Effector memory CD8-positive, alpha-beta T cell (primary cell): ENCODE results near the gene TUBD1.
"Not testable (repeated sequence)": the region's sequence is repeated elsewhere in the genome, so short reads cannot be mapped to it uniquely, and the experiment has no call there.

Experiments
- ATAC-seq: fragments of 150-1000 bp; cut with Tn5 transposase; replicated peaks from 2 replicates; pipeline ENCODE4 v1.10.0; 2021; ENCODE audit warnings: mild to moderate bottlenecking, moderate library complexity
- DNase-seq, 3 experiments: peaks; one replicate each; pipeline ENCODE4 v3.0.0; 2021
- H3K27ac Mint-ChIP-seq, 2 donors: one replicate each; pipeline ENCODE4 v1.8.0; 2022; ENCODE audit warnings: mild to moderate bottlenecking in 2 of 2, mixed read lengths in 2 of 2, moderate library complexity in 2 of 2
- H3K27me3 Mint-ChIP-seq, 2 donors: one replicate each; pipeline ENCODE4 v1.8.0; 2022; ENCODE audit warnings: mixed read lengths in 2 of 2
- H3K36me3 Mint-ChIP-seq: one replicate; pipeline ENCODE4 v1.8.0; 2022; ENCODE audit warnings: mild to moderate bottlenecking, moderate library complexity, mixed read lengths; ENCODE audit not compliant: insufficient read depth
- H3K4me1 Mint-ChIP-seq, 2 donors: one replicate each; pipeline ENCODE4 v1.8.0; 2022; ENCODE audit warnings: low read depth in 2 of 2, mixed read lengths in 2 of 2
- H3K4me3 Mint-ChIP-seq, 2 donors: one replicate each; pipeline ENCODE4 v1.8.0; 2022; ENCODE audit warnings: mild to moderate bottlenecking in 2 of 2, mixed read lengths in 2 of 2, moderate library complexity in 2 of 2
- H3K9me3 Mint-ChIP-seq, 2 donors: one replicate each; pipeline ENCODE4 v1.8.0; 2022; ENCODE audit warnings: mixed read lengths in 2 of 2
- total RNA-seq, 9 experiments: gene quantifications; one replicate each; lab custom pipeline; 2026; lab: John Stamatoyannopoulos, UW

The TUBD1 gene
- 8.7 to 29.6 (median 13.7) reads per million in 9 experiments for total RNA-seq

GRCh38 chr17:59892924-59893675 is at the start of gene TUBD1, which contains the start of gene RPS6KB1:
Gene TUBD1 (minus strand): TSS chr17:59892943. CDS start chr17:59891002, 1,941 bp downstream.
Gene RPS6KB1 (plus strand): TSS chr17:59893121. CDS start chr17:59893185, 64 bp downstream.
- Mint-ChIP-seq H3K9me3 (no peaks in the 10 kb centered on the region), H3K27me3 (no peaks in the 10 kb centered on the region), H3K36me3 (peaks cover 49% of the 10 kb centered on the region), H3K4me3 (peak within 1 kb of the TSS; percentile 99 to 100), H3K27ac (peak within 1 kb of the TSS; percentile 99), H3K4me1 (peaks cover 41 to 48% of the 10 kb centered on the region in 2 donors)
- ATAC-seq (peak; percentile 92), DNase-seq (peak; percentile 96 to 98 (median 97))

GRCh38 chr17:59941131-59941530 is 48.4 kb upstream of the TUBD1 start:
- peaks cover 79% of the 10 kb centered on the region for H3K36me3 Mint-ChIP-seq
- no peak overlapping the region for H3K4me3 Mint-ChIP-seq
- peaks cover 0 to 3% of the 10 kb centered on the region in 2 donors for H3K4me1 Mint-ChIP-seq
- no peak for ATAC-seq
- no peaks in the 10 kb centered on the region for H3K9me3 Mint-ChIP-seq
- no peaks in the 10 kb centered on the region for H3K27me3 Mint-ChIP-seq
- no peak for DNase-seq
- H3K27ac Mint-ChIP-seq = no peak overlapping the region

GRCh38 chr17:59940697-59941096 is 48.0 kb upstream of the TUBD1 start:
- ATAC-seq, H3K27me3 Mint-ChIP-seq, H3K4me3 Mint-ChIP-seq, H3K9me3 Mint-ChIP-seq, DNase-seq, H3K27ac Mint-ChIP-seq, H3K4me1 Mint-ChIP-seq: not testable (repeated sequence)
- H3K36me3 Mint-ChIP-seq = peaks cover 79% of the 10 kb centered on the region

GRCh38 chr17:59933317-59933716 is 40.6 kb upstream of the TUBD1 start:
- H3K9me3 Mint-ChIP-seq, H3K27ac Mint-ChIP-seq, ATAC-seq, H3K4me3 Mint-ChIP-seq, DNase-seq, H3K27me3 Mint-ChIP-seq, H3K4me1 Mint-ChIP-seq: not testable (repeated sequence)
- H3K36me3 Mint-ChIP-seq = peaks cover 98% of the 10 kb centered on the region

GRCh38 chr17:59930768-59931167 is 38.0 kb upstream of the TUBD1 start:
- H3K4me3 Mint-ChIP-seq, H3K27ac Mint-ChIP-seq, H3K27me3 Mint-ChIP-seq, DNase-seq, ATAC-seq, H3K4me1 Mint-ChIP-seq, H3K9me3 Mint-ChIP-seq: not testable (repeated sequence)
- H3K36me3 Mint-ChIP-seq = peaks cover 96% of the 10 kb centered on the region

GRCh38 chr17:59930121-59930520 is 37.4 kb upstream of the TUBD1 start:
- not testable (repeated sequence) for DNase-seq, ATAC-seq, H3K4me3 Mint-ChIP-seq, H3K9me3 Mint-ChIP-seq, H3K27me3 Mint-ChIP-seq, H3K4me1 Mint-ChIP-seq
- Mint-ChIP-seq H3K36me3 (peaks cover 96% of the 10 kb centered on the region), H3K27ac (peak overlapping the region in 1 of 2 donors; percentile 19)

GRCh38 chr17:59920637-59921036 is 27.9 kb upstream of the TUBD1 start:
- not testable (repeated sequence) for ATAC-seq

GRCh38 chr17:59916446-59916845 is 23.7 kb upstream of the TUBD1 start:
- H3K4me3 Mint-ChIP-seq = no peak overlapping the region
- no peak overlapping the region for H3K27ac Mint-ChIP-seq
- H3K36me3 Mint-ChIP-seq = peaks cover 87% of the 10 kb centered on the region
- peaks cover 0 to 7% of the 10 kb centered on the region in 2 donors for H3K4me1 Mint-ChIP-seq
- ATAC-seq (no peak), DNase-seq (no peak)
- H3K27me3 Mint-ChIP-seq = no peaks in the 10 kb centered on the region
- H3K9me3 Mint-ChIP-seq = no peaks in the 10 kb centered on the region

More at GRCh38 chr17:59920637-59921036, 27.9 kb upstream of the TUBD1 start:
- H3K4me1 Mint-ChIP-seq, H3K4me3 Mint-ChIP-seq, DNase-seq, H3K9me3 Mint-ChIP-seq, H3K27me3 Mint-ChIP-seq: not testable (repeated sequence)
- Mint-ChIP-seq H3K36me3 (peaks cover 80% of the 10 kb centered on the region), H3K27ac (peak overlapping the region in 1 of 2 donors; percentile 58)

GRCh38 chr17:59914274-59914854 is 21.6 kb upstream of the TUBD1 start:
- Mint-ChIP-seq H3K4me1 (peaks cover 0 to 7% of the 10 kb centered on the region in 2 donors), H3K27me3 (no peaks in the 10 kb centered on the region), H3K9me3 (no peaks in the 10 kb centered on the region), H3K4me3 (no peak overlapping the region), H3K36me3 (peaks cover 91% of the 10 kb centered on the region), H3K27ac (no peak overlapping the region)
- peak in 1 of 3 experiments; percentile 22 for DNase-seq
- peak; percentile 72 for ATAC-seq

GRCh38 chr17:59907467-59907866 is 14.7 kb upstream of the TUBD1 start:
- Mint-ChIP-seq H3K4me3 (no peak overlapping the region), H3K36me3 (peaks cover 49% of the 10 kb centered on the region), H3K27ac (peak overlapping the region in 1 of 2 donors; percentile 77), H3K9me3 (no peaks in the 10 kb centered on the region), H3K27me3 (no peaks in the 10 kb centered on the region), H3K4me1 (peaks cover 8 to 16% of the 10 kb centered on the region in 2 donors)
- DNase-seq (no peak), ATAC-seq (no peak)

GRCh38 chr17:59903455-59903854 is 10.7 kb upstream of the TUBD1 start:
- no peak for ATAC-seq
- Mint-ChIP-seq H3K4me1 (peaks cover 10 to 20% of the 10 kb centered on the region in 2 donors), H3K9me3 (no peaks in the 10 kb centered on the region), H3K27me3 (no peaks in the 10 kb centered on the region), H3K27ac (peak overlapping the region in 1 of 2 donors; percentile 64), H3K4me3 (no peak overlapping the region), H3K36me3 (peaks cover 27% of the 10 kb centered on the region)
- no peak for DNase-seq

GRCh38 chr17:59901604-59902003 is 8.9 kb upstream of the TUBD1 start:
- Mint-ChIP-seq H3K4me3 (no peak overlapping the region), H3K4me1 (peaks cover 10 to 22% of the 10 kb centered on the region in 2 donors), H3K27ac (no peak overlapping the region), H3K9me3 (no peaks in the 10 kb centered on the region), H3K27me3 (no peaks in the 10 kb centered on the region), H3K36me3 (peaks cover 19% of the 10 kb centered on the region)
- DNase-seq = no peak
- ATAC-seq = no peak

- Mint-ChIP-seq H3K4me1 (peaks cover 18 to 25% of the 10 kb centered on the region in 2 donors), H3K4me3 (peak overlapping the region in 1 of 2 donors; percentile 12), H3K36me3 (peaks cover 30% of the 10 kb centered on the region), H3K27ac (peak overlapping the region; percentile 64 to 82), H3K9me3 (no peaks in the 10 kb centered on the region), H3K27me3 (no peaks in the 10 kb centered on the region)
- peak; percentile 99 for ATAC-seq
- DNase-seq = peak in 2 of 3 experiments; percentile 23 to 31
Observed at GRCh38 chr17:59899099-59899498, 6.4 kb upstream of the TUBD1 start.

- Mint-ChIP-seq H3K4me1 (peaks cover 25 to 34% of the 10 kb centered on the region in 2 donors), H3K4me3 (no peak overlapping the region), H3K27ac (no peak overlapping the region), H3K36me3 (peaks cover 34% of the 10 kb centered on the region), H3K27me3 (no peaks in the 10 kb centered on the region), H3K9me3 (no peaks in the 10 kb centered on the region)
- no peak for ATAC-seq
- DNase-seq = no peak
Observed at GRCh38 chr17:59897090-59897489, 4.3 kb upstream of the TUBD1 start.
